ENCODE measurements around the gene PIPOX.

GRCh38 chr17:28993645-28994426, 49.1 kb upstream of the PIPOX start:
- TF ChIP-seq ZSCAN9 (CRISPR knock-in tag; IDR thresholded peaks at IDR 0.05; ENCODE audit: borderline replicate concordance) (no peak), RFX5 (IDR thresholded peaks at IDR 0.05; ENCODE audit: low read depth, low read length) (no peak), TBL1XR1 (IDR thresholded peaks at IDR 0.05; ENCODE audit: borderline replicate concordance, low read length, partially characterized antibody) (no peak), ZNF274 (CRISPR knock-in tag; IDR thresholded peaks at IDR 0.05) (no peak), EP300 (IDR thresholded peaks at IDR 0.05; ENCODE audit: low read depth in 2 of 2, low read length in 2 of 2) (no peak), EP300 (CRISPR knock-in tag; IDR thresholded peaks at IDR 0.05; ENCODE audit: borderline replicate concordance) (no peak), SIN3B (IDR thresholded peaks at IDR 0.05; ENCODE audit: low read length) (no peak), SRF (IDR thresholded peaks at IDR 0.05; ENCODE audit: low read depth, low read length) (no peak), CTCF (CRISPR knock-in tag; IDR thresholded peaks at IDR 0.05) (no peak), ZBTB14 (CRISPR knock-in tag; IDR thresholded peaks at IDR 0.05) (no peak), RAD51 (IDR thresholded peaks at IDR 0.05; ENCODE audit: borderline replicate concordance) (no peak), RFXAP (CRISPR knock-in tag; IDR thresholded peaks at IDR 0.05; ENCODE audit: borderline replicate concordance) (no peak)
